Neuronal stem cell (in vitro differentiated cells): ENCODE results near the gene WRNIP1.

Source experiments
- DNase-seq: peaks from one replicate; pipeline ENCODE4 v3.0.0-alpha.2; 2013; ENCODE audit warnings: low spot score
- H2AFZ ChIP-seq: one replicate; pipeline ENCODE4 v1.6.1; 2013; ENCODE audit warnings: mild to moderate bottlenecking, low read length, inconsistent platforms
- H2AK5ac ChIP-seq: 2 replicates; pipeline ENCODE4 v1.6.1; 2013; ENCODE audit warnings: low read depth, mild to moderate bottlenecking, inconsistent platforms, low read length, moderate library complexity, mixed read lengths
- H2BK120ac ChIP-seq: 2 replicates; pipeline ENCODE4 v1.6.1; 2013; ENCODE audit warnings: low read depth, mild to moderate bottlenecking, inconsistent platforms, low read length, moderate library complexity, mixed read lengths
- H2BK12ac ChIP-seq: one replicate; pipeline ENCODE4 v1.6.1; 2013; ENCODE audit warnings: low read length, inconsistent platforms
- H2BK15ac ChIP-seq: 2 replicates; pipeline ENCODE4 v1.6.1; 2013; ENCODE audit warnings: mild to moderate bottlenecking, low read length, inconsistent platforms, mixed read lengths
- H2BK5ac ChIP-seq: one replicate; pipeline ENCODE4 v1.6.1; 2013; ENCODE audit warnings: inconsistent platforms, mild to moderate bottlenecking, low read length, moderate library complexity
- H3K14ac ChIP-seq: one replicate; pipeline ENCODE4 v1.6.1; 2013; ENCODE audit warnings: low read length, inconsistent platforms
- H3K18ac ChIP-seq: 2 replicates; pipeline ENCODE4 v1.6.1; 2013; ENCODE audit warnings: low read length, inconsistent platforms
- H3K23ac ChIP-seq: 2 replicates; pipeline ENCODE4 v1.6.1; 2013; ENCODE audit warnings: low read depth, mild to moderate bottlenecking, mixed read lengths, low read length, inconsistent platforms; ENCODE audit not compliant: poor library complexity
- H3K27ac ChIP-seq: replicated peaks from 3 replicates; pipeline ENCODE4 v1.5.1; 2013; ENCODE audit warnings: low read length, inconsistent platforms
- H3K27me3 ChIP-seq, 3 experiments: 2 replicates each; pipeline ENCODE4 v1.6.1; 2013; ENCODE audit warnings: low read length in 3 of 3, mild to moderate bottlenecking in 2 of 3, inconsistent platforms in 1 of 3, low read depth in 1 of 3, mixed read lengths in 1 of 3, moderate library complexity in 1 of 3; ENCODE audit not compliant: control insufficient read depth in 3 of 3, insufficient read depth in 3 of 3
- H3K36me3 ChIP-seq, 2 donors: replicated peaks in 1 of 2; 2 replicates each; pipeline ENCODE4 v1.6.1; 2013; ENCODE audit warnings: low read length in 2 of 2; ENCODE audit not compliant: control insufficient read depth in 2 of 2, insufficient read depth in 2 of 2
- H3K4ac ChIP-seq: 2 replicates; pipeline ENCODE4 v1.6.1; 2013; ENCODE audit warnings: inconsistent platforms, mild to moderate bottlenecking, low read length, moderate library complexity
- H3K4me1 ChIP-seq, 2 donors: 1 replicate in 1 of 2; 2 replicates in 1 of 2; pipeline ENCODE4 v1.6.1; 2013; ENCODE audit warnings: low read length in 2 of 2, low read depth in 1 of 2; ENCODE audit not compliant: control insufficient read depth in 2 of 2, insufficient read depth in 1 of 2
- H3K4me2 ChIP-seq: one replicate; pipeline ENCODE4 v1.6.1; 2013; ENCODE audit warnings: mild to moderate bottlenecking, low read length, inconsistent platforms; ENCODE audit not compliant: insufficient read depth, poor library complexity, severe bottlenecking
- H3K4me3 ChIP-seq, 2 donors: 2 replicates each; pipeline ENCODE4 v1.5.1; 2013; ENCODE audit warnings: low read length in 2 of 2, mild to moderate bottlenecking in 2 of 2, inconsistent platforms in 1 of 2, moderate library complexity in 1 of 2
- H3K79me1 ChIP-seq: one replicate; pipeline ENCODE4 v1.6.1; 2013; ENCODE audit warnings: low read depth, mild to moderate bottlenecking, inconsistent platforms, low read length, moderate library complexity
- H3K9ac ChIP-seq: one replicate; pipeline ENCODE4 v1.6.1; 2013; ENCODE audit warnings: mild to moderate bottlenecking, low read depth, low read length, inconsistent platforms; ENCODE audit not compliant: poor library complexity
- H3K9me3 ChIP-seq, 2 donors: replicated peaks in 1 of 2; 2 replicates each; pipeline versions ENCODE3 to v1.6.1; 2013; ENCODE audit warnings: low read length in 2 of 2, mild to moderate bottlenecking in 2 of 2, inconsistent platforms in 1 of 2, low read depth in 1 of 2, mixed read lengths in 1 of 2, moderate library complexity in 1 of 2; ENCODE audit not compliant: control insufficient read depth in 2 of 2, insufficient read depth in 1 of 2
- H4K8ac ChIP-seq: one replicate; pipeline ENCODE4 v1.6.1; 2013; ENCODE audit warnings: low read depth, mild to moderate bottlenecking, inconsistent platforms, low read length, moderate library complexity
- H4K91ac ChIP-seq: one replicate; pipeline ENCODE4 v1.6.1; 2013; ENCODE audit warnings: low read length, low read depth, mild to moderate bottlenecking, inconsistent platforms; ENCODE audit not compliant: poor library complexity
- WGBS, 2 donors: extraction: QIAGEN DNeasy Blood & Tissue Kit; methylation state at CpG; one replicate each; pipeline ENCODE4 v1.1.7; 2013; ENCODE audit warnings: missing lambda C conversion rate in 2 of 2, mixed read lengths in 1 of 2; ENCODE audit not compliant: insufficient read length in 2 of 2, insufficient replicate concordance in 1 of 2; ENCODE audit errors: extremely low coverage in 2 of 2; 5-methylcytosine and 5-hydroxymethylcytosine counted together

WRNIP1 gene

DNA sequence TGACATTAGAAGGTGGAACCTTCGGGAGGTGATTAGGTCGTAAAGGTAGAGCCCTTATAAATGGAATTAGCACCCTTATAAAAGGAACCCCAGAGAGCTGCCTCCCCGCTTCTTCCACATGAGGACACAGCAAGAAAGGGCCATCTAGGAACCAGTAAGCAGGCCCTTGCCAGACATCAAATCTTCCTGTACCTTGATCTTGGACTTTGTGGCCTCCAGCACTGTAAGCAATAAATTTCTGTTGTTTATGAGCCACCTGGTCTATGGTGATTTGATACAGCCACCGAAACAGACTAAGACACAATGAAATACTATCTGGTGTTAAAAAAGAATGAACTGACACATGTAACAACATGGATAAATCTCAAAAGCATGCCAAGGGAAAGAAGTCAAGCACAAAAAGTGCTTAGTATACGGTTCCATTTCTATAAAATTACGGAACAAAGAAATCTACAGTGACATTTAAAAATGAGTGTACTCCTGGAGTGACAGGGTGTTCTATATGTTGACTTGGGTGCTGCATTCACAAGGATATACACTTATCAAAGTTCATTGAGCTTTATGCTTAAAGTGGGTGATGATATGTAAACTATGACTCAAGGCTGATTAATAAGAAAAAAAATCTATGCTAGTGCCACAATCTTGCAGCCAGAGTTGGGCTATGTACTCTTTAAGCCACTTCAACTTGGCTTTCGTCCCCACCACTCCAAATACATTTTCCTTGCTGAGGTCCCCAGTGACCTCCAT, 58.1 kb downstream of the WRNIP1 start:
- no peak overlapping the region for H3K9ac ChIP-seq
- no peak overlapping the region for H4K8ac ChIP-seq
- no peak overlapping the region for H2BK15ac ChIP-seq
- WGBS, 2 donors = no CpG with 5 or more reads among the region's 7 CpGs
- H3K27me3 ChIP-seq = no peaks in the 10 kb centered on the region
- no peak overlapping the region for H3K14ac ChIP-seq
- H3K79me1 ChIP-seq = no peaks in the 10 kb centered on the region
- no peak overlapping the region for H3K23ac ChIP-seq
- H2BK120ac ChIP-seq = no peak overlapping the region
- no peak overlapping the region for H3K27ac ChIP-seq
- H3K18ac ChIP-seq = no peak overlapping the region
- H2AK5ac ChIP-seq = no peak overlapping the region
- H3K4me1 ChIP-seq = no peaks in the 10 kb centered on the region
- no peak overlapping the region for H3K4me3 ChIP-seq
- H3K9me3 ChIP-seq = peaks cover 0 to 5% of the 10 kb centered on the region in 2 donors
- no peak overlapping the region for H2AFZ ChIP-seq
- H2BK5ac ChIP-seq = no peak overlapping the region
- H4K91ac ChIP-seq = no peak overlapping the region
- no peak overlapping the region for H2BK12ac ChIP-seq
- no peak overlapping the region for H3K4me2 ChIP-seq
- H3K36me3 ChIP-seq = no peaks in the 10 kb centered on the region
- DNase-seq = no peak
- H3K4ac ChIP-seq = no peak overlapping the region

DNA sequence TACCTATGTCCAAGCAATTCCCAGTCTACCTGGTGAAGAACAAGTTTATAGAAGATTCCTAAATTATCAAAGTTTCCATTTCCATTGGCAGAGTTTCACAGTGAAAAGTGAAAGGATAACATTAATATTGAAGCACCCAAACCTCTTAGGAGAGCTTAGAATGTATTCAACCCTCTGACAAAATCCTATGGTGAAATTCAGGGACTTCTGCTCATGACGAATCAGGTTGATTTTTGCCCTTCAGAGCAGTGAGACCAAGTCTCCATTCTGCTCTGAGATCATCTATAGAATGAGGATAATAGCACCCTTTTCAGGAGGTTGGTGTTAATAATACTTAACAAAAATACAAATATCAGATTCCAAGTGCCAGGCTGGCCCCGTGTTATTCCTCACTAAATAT, 60.9 kb downstream of the WRNIP1 start:
- Histone ChIP-seq H3K14ac (no peak overlapping the region), H3K79me1 (no peaks in the 10 kb centered on the region), H3K4me2 (no peak overlapping the region), H3K9ac (no peak overlapping the region), H2BK15ac (no peak overlapping the region), H2AFZ (no peak overlapping the region), H3K4me1 (no peaks in the 10 kb centered on the region), H3K27me3 (no peaks in the 10 kb centered on the region), H3K27ac (no peak overlapping the region), H2AK5ac (no peak overlapping the region), H3K9me3 (peaks cover 0 to 5% of the 10 kb centered on the region in 2 donors), H4K91ac (no peak overlapping the region), H3K36me3 (no peaks in the 10 kb centered on the region), H2BK12ac (no peak overlapping the region), H2BK120ac (no peak overlapping the region), H2BK5ac (no peak overlapping the region), H3K18ac (no peak overlapping the region), H3K23ac (no peak overlapping the region), H4K8ac (no peak overlapping the region), H3K4ac (no peak overlapping the region), H3K4me3 (no peak overlapping the region)
- WGBS, 2 donors = no CpG with 5 or more reads among the region's 2 CpGs
- no peak for DNase-seq

DNA sequence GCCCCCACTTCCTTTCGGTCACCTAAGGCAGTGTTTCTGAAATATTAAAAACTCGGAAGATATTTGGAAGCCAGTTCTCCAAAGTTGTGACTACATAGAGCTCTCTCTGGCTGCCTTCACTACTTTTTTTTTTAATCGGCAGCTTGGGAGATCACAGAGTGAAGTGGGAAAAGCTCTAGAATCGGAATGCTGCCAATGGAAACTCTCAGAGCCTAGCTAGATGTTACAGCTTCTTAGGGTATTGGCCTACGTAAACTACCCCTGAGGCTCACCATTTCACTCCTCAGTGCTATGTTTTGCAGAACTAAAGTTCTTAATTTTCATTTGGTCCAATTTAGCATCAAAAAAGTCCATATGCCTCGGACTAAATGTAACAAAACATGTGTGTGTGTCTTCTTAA, 61.9 kb downstream of the WRNIP1 start:
- no peak overlapping the region for H2AK5ac ChIP-seq
- H2AFZ ChIP-seq = no peak overlapping the region
- no peak overlapping the region for H3K27ac ChIP-seq
- H3K4me1 ChIP-seq = no peaks in the 10 kb centered on the region
- H3K27me3 ChIP-seq = no peaks in the 10 kb centered on the region
- H3K4me3 ChIP-seq = no peak overlapping the region
- no peak overlapping the region for H2BK15ac ChIP-seq
- no peak overlapping the region for H3K4ac ChIP-seq
- DNase-seq = no peak
- H2BK5ac ChIP-seq = no peak overlapping the region
- H3K36me3 ChIP-seq = no peaks in the 10 kb centered on the region
- H2BK120ac ChIP-seq = no peak overlapping the region
- no peak overlapping the region for H3K4me2 ChIP-seq
- H3K23ac ChIP-seq = no peak overlapping the region
- no peak overlapping the region for H3K14ac ChIP-seq
- WGBS, 2 donors = no CpG with 5 or more reads among the region's 6 CpGs
- no peak overlapping the region for H4K91ac ChIP-seq
- no peak overlapping the region for H3K9ac ChIP-seq
- no peak overlapping the region for H4K8ac ChIP-seq
- no peak overlapping the region for H2BK12ac ChIP-seq
- H3K9me3 ChIP-seq = peaks cover 0 to 3% of the 10 kb centered on the region in 2 donors
- no peak overlapping the region for H3K18ac ChIP-seq
- H3K79me1 ChIP-seq = no peaks in the 10 kb centered on the region

DNA sequence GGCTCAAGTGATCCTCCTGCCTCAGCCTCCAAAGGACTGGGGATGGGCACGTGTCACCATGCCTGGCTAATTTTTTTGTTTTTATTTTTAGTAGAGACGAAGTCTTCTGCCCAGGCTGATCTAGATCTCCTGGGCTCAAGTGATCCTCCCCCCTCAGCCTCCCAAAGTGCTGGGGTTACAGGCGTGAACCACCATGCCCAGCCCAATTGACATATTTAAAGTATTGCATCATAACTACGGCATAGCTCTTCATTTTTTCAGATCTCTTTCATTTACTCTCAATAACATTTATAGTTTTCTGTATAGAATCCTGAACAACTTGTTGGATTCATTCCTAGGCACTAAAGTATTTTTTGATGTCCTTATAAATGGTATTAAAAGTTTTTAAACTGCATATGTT, 63.4 kb downstream of the WRNIP1 start:
- H3K79me1 ChIP-seq = no peaks in the 10 kb centered on the region
- no peaks in the 10 kb centered on the region for H3K9me3 ChIP-seq
- H2BK12ac ChIP-seq = no peak overlapping the region
- H3K4me3 ChIP-seq = no peak overlapping the region
- H2BK5ac ChIP-seq = no peak overlapping the region
- H3K27ac ChIP-seq = no peak overlapping the region
- no peak overlapping the region for H4K8ac ChIP-seq
- DNase-seq = no peak
- no peak overlapping the region for H2BK15ac ChIP-seq
- no peak overlapping the region for H3K14ac ChIP-seq
- no CpG with 5 or more reads among the region's 4 CpGs for WGBS, 2 donors
- H3K4me2 ChIP-seq = no peak overlapping the region
- no peak overlapping the region for H4K91ac ChIP-seq
- H3K9ac ChIP-seq = no peak overlapping the region
- no peak overlapping the region for H3K4ac ChIP-seq
- H3K18ac ChIP-seq = no peak overlapping the region
- no peak overlapping the region for H2AFZ ChIP-seq
- no peaks in the 10 kb centered on the region for H3K27me3 ChIP-seq
- no peak overlapping the region for H2AK5ac ChIP-seq
- no peak overlapping the region for H2BK120ac ChIP-seq
- H3K23ac ChIP-seq = no peak overlapping the region
- H3K4me1 ChIP-seq = no peaks in the 10 kb centered on the region
- no peaks in the 10 kb centered on the region for H3K36me3 ChIP-seq
